H1 (cell line): ENCODE data around the gene MAP7. TPM values are rescaled to one million over a fixed set of nuclear protein-coding genes. Genes with fewer than 3 reads are reported as not detected.

Experiments used
- CTCF ChIA-PET: fragments of 300-600 bp; sonication (Branson Sonifier 250); formaldehyde crosslinking; loops from one replicate; lab custom pipeline; 2021; ENCODE audit not compliant: partially characterized antibody; lab: Charles Lee
- POLR2A ChIA-PET: fragments of 300-600 bp; sonication (Branson Sonifier 250); formaldehyde crosslinking; loops from one replicate; lab custom pipeline; 2021; ENCODE audit warnings: inconsistent platforms; ENCODE audit not compliant: partially characterized antibody; lab: Charles Lee
- DNase-seq, 2 experiments: peaks; one replicate each; pipeline versions ENCODE4 v3.0.0 to v3.0.0-alpha.2; 2010 to 2022; ENCODE audit warnings: low spot score in 2 of 2, low read depth in 1 of 2, mixed read lengths in 1 of 2
- FAIRE-seq: peaks from 2 replicates; lab custom pipeline; 2011; peaks lifted over from hg19 to GRCh38; lab: Jason Lieb, UNC
- H2AFZ ChIP-seq: 2 replicates; pipeline ENCODE4 v1.8.1; 2012; ENCODE audit warnings: low read length, inconsistent platforms
- H2AK5ac ChIP-seq: 2 replicates; pipeline ENCODE4 v1.6.1; 2013; ENCODE audit warnings: low read depth, low read length
- H2BK120ac ChIP-seq: replicated peaks from 2 replicates; pipeline ENCODE3; 2013; ENCODE audit warnings: low read depth, low read length, inconsistent platforms
- H2BK12ac ChIP-seq: 2 replicates; pipeline ENCODE4 v1.6.1; 2013; ENCODE audit warnings: low read depth, low read length
- H2BK15ac ChIP-seq: 2 replicates; pipeline ENCODE4 v1.6.1; 2013; ENCODE audit warnings: low read length
- H2BK20ac ChIP-seq: 2 replicates; pipeline ENCODE4 v1.6.1; 2013; ENCODE audit warnings: low read length
- H2BK5ac ChIP-seq: 2 replicates; pipeline ENCODE4 v1.6.1; 2013; ENCODE audit warnings: low read depth, low read length
- H3K14ac ChIP-seq: 2 replicates; pipeline ENCODE4 v1.6.1; 2013; ENCODE audit warnings: inconsistent platforms; ENCODE audit not compliant: insufficient read length
- H3K18ac ChIP-seq: 2 replicates; pipeline ENCODE4 v1.6.1; 2013; ENCODE audit warnings: low read length; ENCODE audit errors: extremely low read depth
- H3K23ac ChIP-seq: 2 replicates; pipeline ENCODE4 v1.6.1; 2013; ENCODE audit warnings: inconsistent platforms; ENCODE audit not compliant: insufficient read length
- H3K23me2 ChIP-seq: 2 replicates; pipeline ENCODE4 v1.6.1; 2013; ENCODE audit warnings: low read depth, low read length
- H3K27ac ChIP-seq: 2 replicates; pipeline ENCODE4 v1.6.1; 2011; ENCODE audit warnings: low read depth, low read length, inconsistent platforms
- H3K27me3 ChIP-seq, 4 experiments: replicated peaks in 1 of 4; 1 replicate in 1 of 4; 2 replicates in 3 of 4; pipeline versions ENCODE4 v1.6.1 to v1.8.1; 2011 to 2013; ENCODE audit warnings: low read length in 3 of 4, mild to moderate bottlenecking in 3 of 4, inconsistent platforms in 2 of 4, mixed read lengths in 2 of 4, moderate library complexity in 1 of 4; ENCODE audit not compliant: control insufficient read depth in 3 of 4, insufficient read depth in 3 of 4; ENCODE audit errors: extremely low read depth in 1 of 4
- H3K36me3 ChIP-seq, 4 experiments: 2 replicates each; pipeline versions ENCODE4 v1.6.1 to v1.8.1; 2011 to 2013; ENCODE audit warnings: mild to moderate bottlenecking in 4 of 4, low read length in 3 of 4, moderate library complexity in 2 of 4, control low read depth in 1 of 4, inconsistent platforms in 1 of 4; ENCODE audit not compliant: insufficient read depth in 4 of 4, control insufficient read depth in 2 of 4
- H3K4ac ChIP-seq: replicated peaks from 2 replicates; pipeline ENCODE3; 2013; ENCODE audit warnings: low read length, low read depth, mixed read lengths, inconsistent platforms; ENCODE audit not compliant: insufficient read length
- H3K4me1 ChIP-seq, 4 experiments: replicated peaks in 1 of 4; 1 replicate in 1 of 4; 2 replicates in 3 of 4; pipeline versions ENCODE4 v1.6.1 to v1.8.1; 2011 to 2013; ENCODE audit warnings: low read length in 3 of 4, inconsistent platforms in 2 of 4, mixed read lengths in 1 of 4; ENCODE audit not compliant: insufficient read depth in 4 of 4, control insufficient read depth in 3 of 4
- H3K4me2 ChIP-seq, 2 experiments: 2 replicates each; pipeline versions ENCODE4 v1.6.1 to v1.8.1; 2011 to 2013; ENCODE audit warnings: low read depth in 2 of 2, low read length in 2 of 2, control low read depth in 1 of 2, inconsistent platforms in 1 of 2, mild to moderate bottlenecking in 1 of 2; ENCODE audit not compliant: insufficient read depth in 1 of 2
- H3K4me3 ChIP-seq, 4 experiments: fragments of 200-600, 300-600 bp in 1 of 4; sonication (generic), shearing (Covaris generic), sonication (Bioruptor Twin) in 1 of 4; 2 replicates each; pipeline versions ENCODE4 v1.5.1 to v1.8.1; 2011 to 2016; ENCODE audit warnings: low read length in 4 of 4, low read depth in 3 of 4, control low read depth in 2 of 4, inconsistent platforms in 2 of 4, mild to moderate bottlenecking in 2 of 4, mixed read lengths in 1 of 4, moderate library complexity in 1 of 4; ENCODE audit not compliant: insufficient read depth in 2 of 4; ENCODE audit errors: extremely low read depth in 1 of 4
- H3K56ac ChIP-seq: replicated peaks from 2 replicates; pipeline ENCODE3; 2013; ENCODE audit warnings: low read depth, mild to moderate bottlenecking, mixed read lengths, low read length, inconsistent platforms; ENCODE audit not compliant: insufficient read length
- H3K79me1 ChIP-seq: 2 replicates; pipeline ENCODE4 v1.6.1; 2013; ENCODE audit warnings: low read depth, low read length, control low read depth
- H3K79me2 ChIP-seq, 2 experiments: 2 replicates each; pipeline versions ENCODE4 v1.6.1 to v1.8.1; 2012 to 2013; ENCODE audit warnings: low read length in 2 of 2, mild to moderate bottlenecking in 2 of 2, inconsistent platforms in 1 of 2; ENCODE audit not compliant: insufficient read depth in 2 of 2, control insufficient read depth in 1 of 2
- H3K9ac ChIP-seq, 4 experiments: replicated peaks in 1 of 4; 1 replicate in 1 of 4; 2 replicates in 3 of 4; pipeline versions ENCODE4 v1.6.1 to v1.8.1; 2011 to 2013; ENCODE audit warnings: low read depth in 3 of 4, low read length in 3 of 4, control low read depth in 2 of 4, mild to moderate bottlenecking in 2 of 4, moderate library complexity in 2 of 4, inconsistent platforms in 1 of 4; ENCODE audit errors: extremely low read depth in 1 of 4
- H3K9me3 ChIP-seq, 2 experiments: 2 replicates each; pipeline versions ENCODE4 v1.6.1 to v1.8.1; 2012 to 2013; ENCODE audit warnings: mild to moderate bottlenecking in 2 of 2, moderate library complexity in 2 of 2, control low read depth in 1 of 2, inconsistent platforms in 1 of 2, low read depth in 1 of 2, low read length in 1 of 2, mixed read lengths in 1 of 2; ENCODE audit not compliant: insufficient read depth in 2 of 2
- H4K20me1 ChIP-seq, 2 experiments: replicated peaks in 1 of 2; 2 replicates each; pipeline versions ENCODE3 to v1.8.1; 2011 to 2013; ENCODE audit warnings: inconsistent platforms in 2 of 2, low read length in 2 of 2, mild to moderate bottlenecking in 1 of 2; ENCODE audit not compliant: insufficient read depth in 2 of 2, control insufficient read depth in 1 of 2
- H4K5ac ChIP-seq: 2 replicates; pipeline ENCODE4 v1.6.1; 2013; ENCODE audit warnings: low read length, low read depth, mixed read lengths, inconsistent platforms; ENCODE audit not compliant: insufficient read length
- H4K8ac ChIP-seq: 2 replicates; pipeline ENCODE4 v1.8.0; 2013; ENCODE audit warnings: mild to moderate bottlenecking, moderate library complexity, low read length, inconsistent platforms; ENCODE audit not compliant: insufficient read depth; ENCODE audit errors: extremely low read depth
- H4K91ac ChIP-seq: replicated peaks from 2 replicates; pipeline ENCODE3; 2013; ENCODE audit warnings: low read length, mixed read lengths, inconsistent platforms; ENCODE audit not compliant: insufficient read length
- BRCA1 ChIP-seq: IDR thresholded peaks from 2 replicates; pipeline ENCODE4 v1.6.1; 2012; ENCODE audit warnings: low read depth, low read length, improper control_type of control experiment
- EGR1 ChIP-seq: IDR thresholded peaks from 2 replicates; pipeline ENCODE4 v1.6.1; 2011; ENCODE audit warnings: low read depth, low read length, borderline replicate concordance
- GABPA ChIP-seq: IDR thresholded peaks from 2 replicates; pipeline ENCODE4 v1.6.1; 2011; ENCODE audit warnings: mild to moderate bottlenecking, low read length, moderate library complexity, borderline replicate concordance; ENCODE audit not compliant: insufficient read depth
- JUND ChIP-seq: IDR thresholded peaks from 2 replicates; pipeline ENCODE4 v1.6.1; 2011; ENCODE audit warnings: mild to moderate bottlenecking, improper control_type of control experiment, low read length
- MAFK ChIP-seq: IDR thresholded peaks from 2 replicates; pipeline ENCODE4 v1.6.1; 2012; ENCODE audit warnings: low read depth, mild to moderate bottlenecking, improper control_type of control experiment, low read length
- TCF12 ChIP-seq: IDR thresholded peaks from 2 replicates; pipeline ENCODE4 v1.6.1; 2011; ENCODE audit warnings: low read depth, mild to moderate bottlenecking, low read length
- TEAD4 ChIP-seq: IDR thresholded peaks from 2 replicates; pipeline ENCODE4 v1.6.1; 2012; ENCODE audit warnings: low read depth, low read length, inconsistent platforms, mixed read lengths
- YY1 ChIP-seq: IDR thresholded peaks from 2 replicates; pipeline ENCODE4 v1.6.1; 2011; ENCODE audit warnings: low read depth, mild to moderate bottlenecking, low read length
- ZNF274 ChIP-seq: IDR thresholded peaks from 2 replicates; pipeline ENCODE4 v1.7.0; 2012; ENCODE audit warnings: low read length, borderline replicate concordance; ENCODE audit errors: extremely low read depth
- WGBS, 2 experiments: shearing (Covaris generic) in 1 of 2; methylation state at CpG; one replicate each; pipeline versions ENCODE4 v1.1.6 to v1.1.7; 2013 to 2015; ENCODE audit warnings: low lambda C conversion rate in 2 of 2, mixed read lengths in 2 of 2, inconsistent platforms in 1 of 2, low coverage in 1 of 2, missing lambda C conversion rate in 1 of 2; ENCODE audit not compliant: insufficient replicate concordance in 2 of 2, insufficient coverage in 1 of 2, insufficient read length in 1 of 2; ENCODE audit errors: extremely low coverage in 1 of 2, missing lambda C conversion rate in 1 of 2; 5-methylcytosine and 5-hydroxymethylcytosine counted together
- polyA plus RNA-seq, 7 experiments: library from polyadenylated mRNA; depleted of rRNA in 3 of 7; stranded (reverse) in 5 of 7; unstranded in 2 of 7; fragments of >200 nt in 5 of 7; fragments of 200-250 nt in 2 of 7; gene quantifications; 1 replicate in 5 of 7; 2 replicates in 1 of 7; 4 replicates in 1 of 7; pipeline versions ENCODE4 v1.2.1 to v1.2.3, GENCODE V29; 2011 to 2013; ENCODE audit warnings: missing spikeins in 2 of 7, mixed read lengths in 2 of 7
- total RNA-seq: library from RNA; stranded (reverse); fragmentation: NEBNext Ultra II Directional; extraction: Animal tissue kit (Norgen Biotek cat#: 25700); gene quantifications from 2 replicates; pipeline ENCODE4 v1.2.1, GENCODE V29; 2021

MAP7 gene
- total and polyA plus RNA-seq, 2 of the 8 experiments (the other 6 are each of a cell fraction or from before 2014, with no cell fraction given), result 13.5 to 66.9 TPM

DNA sequence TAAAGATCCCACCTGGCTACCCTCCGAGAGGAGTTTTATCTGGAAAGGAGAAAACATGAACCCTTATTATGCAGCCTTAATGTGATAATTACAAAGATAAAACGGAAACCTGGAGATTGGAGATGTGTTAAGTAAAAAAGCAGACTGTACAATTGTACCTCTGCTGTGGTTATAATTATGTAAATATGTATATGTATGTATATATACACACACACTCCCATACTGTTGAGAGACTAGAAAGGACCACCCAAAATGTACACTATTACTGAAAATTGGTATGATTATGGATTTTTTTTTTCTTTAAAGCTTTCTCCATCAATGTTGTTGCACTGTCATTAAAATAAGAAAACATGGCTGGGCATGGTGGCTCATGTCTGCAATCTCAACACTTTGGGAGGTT lies 188.4 kb downstream of the MAP7 start:
- no peak overlapping the region for H2AK5ac ChIP-seq
- H2BK5ac ChIP-seq, result no peak overlapping the region
- H3K4me1 ChIP-seq, result no peaks in the 10 kb centered on the region
- H3K36me3 ChIP-seq, result peaks cover 3 to 52% (median 30%) of the 10 kb centered on the region in 4 experiments
- no peak overlapping the region for H3K4me2 ChIP-seq
- no peak overlapping the region for H4K8ac ChIP-seq
- no peaks in the 10 kb centered on the region for H3K9me3 ChIP-seq
- no peak overlapping the region for H4K91ac ChIP-seq
- no peak for DNase-seq
- H3K23ac ChIP-seq, result no peak overlapping the region
- no peak overlapping the region for H3K4ac ChIP-seq
- no peaks in the 10 kb centered on the region for H3K27me3 ChIP-seq
- 92% methylated on average over 2 of the region's 2 CpGs; no CpG with 5 or more reads in 1 of the 2 experiments for WGBS, 2 experiments
- no peaks in the 10 kb centered on the region for H3K79me1 ChIP-seq
- H4K20me1 ChIP-seq, result no peaks in the 10 kb centered on the region
- no peaks in the 10 kb centered on the region for H3K23me2 ChIP-seq
- no peak overlapping the region for H2BK20ac ChIP-seq
- no peak overlapping the region for H3K18ac ChIP-seq
- no peak overlapping the region for H2BK120ac ChIP-seq
- H3K9ac ChIP-seq, result no peak overlapping the region
- no peak overlapping the region for H3K4me3 ChIP-seq
- H2AFZ ChIP-seq, result no peak overlapping the region
- H2BK15ac ChIP-seq, result no peak overlapping the region
- no peak for FAIRE-seq
- TF ChIP-seq JUND (no peak), MAFK (no peak), EGR1 (no peak), TEAD4 (no peak), BRCA1 (no peak), TCF12 (no peak), YY1 (no peak), GABPA (no peak), ZNF274 (no peak)
- H3K27ac ChIP-seq, result no peak overlapping the region
- POLR2A ChIA-PET, result no interaction called here
- H2BK12ac ChIP-seq, result no peak overlapping the region
- CTCF ChIA-PET, result interaction anchor here (0.6 to 1.8 kb wide), 3 partner anchors 16 to 185 kb away, joined by 3 to 7 read pairs (median 3); no protein-coding TSS in a partner anchor
- H3K56ac ChIP-seq, result no peak overlapping the region
- H4K5ac ChIP-seq, result no peak overlapping the region
- no peak overlapping the region for H3K14ac ChIP-seq
- H3K79me2 ChIP-seq, result no peaks in the 10 kb centered on the region
